Activated CD4-positive, alpha-beta memory T cell treated with anti-CD3 and anti-CD28 coated beads, Interleukin-2, amount 10 ng/mL, durations not matched to agents 7 days and 5 days (primary cell): Measurements from ENCODE around the gene TAS1R2. TPM values are rescaled to one million over a fixed set of nuclear protein-coding genes. Genes with fewer than 3 reads are reported as not detected.
"Not testable (repeated sequence)": the region's sequence is repeated elsewhere in the genome, so short reads cannot be mapped to it uniquely, and the experiment has no call there.

Source experiments
- CTCF ChIA-PET: fragments of 350-600 bp; sonication (Branson Sonifier 250); formaldehyde crosslinking; loops from one replicate; lab custom pipeline; 2021; ENCODE audit warnings: antibody characterized with exemption, inconsistent platforms; lab: Charles Lee
- POLR2A ChIA-PET: fragments of 350-600 bp; sonication (Branson Sonifier 250); formaldehyde crosslinking; loops from one replicate; lab custom pipeline; 2021; ENCODE audit warnings: antibody characterized with exemption; lab: Charles Lee
- DNase-seq: peaks from one replicate; pipeline ENCODE4 v3.0.0-alpha.2; 2020
- H3K27ac Mint-ChIP-seq: one replicate; pipeline ENCODE4 v1.8.0; 2021; ENCODE audit warnings: mild to moderate bottlenecking, mixed read lengths
- H3K27me3 Mint-ChIP-seq: one replicate; pipeline ENCODE4 v1.8.0; 2021; ENCODE audit warnings: mixed read lengths
- H3K36me3 Mint-ChIP-seq: one replicate; pipeline ENCODE4 v1.8.0; 2021; ENCODE audit warnings: low read depth, mixed read lengths
- H3K4me1 Mint-ChIP-seq: one replicate; pipeline ENCODE4 v1.8.0; 2021; ENCODE audit warnings: mixed read lengths
- H3K4me3 Mint-ChIP-seq: one replicate; pipeline ENCODE4 v1.8.0; 2021; ENCODE audit warnings: mild to moderate bottlenecking, mixed read lengths
- H3K9me3 Mint-ChIP-seq: one replicate; pipeline ENCODE4 v1.8.0; 2021; ENCODE audit warnings: mixed read lengths
- total RNA-seq, 2 experiments: library from RNA; stranded (reverse); gene quantifications; one replicate each; pipeline ENCODE4 v1.2.3, GENCODE V29; 2021

Gene TAS1R2
- total RNA-seq, 2 experiments from 2014 or later, result not detected

DNA sequence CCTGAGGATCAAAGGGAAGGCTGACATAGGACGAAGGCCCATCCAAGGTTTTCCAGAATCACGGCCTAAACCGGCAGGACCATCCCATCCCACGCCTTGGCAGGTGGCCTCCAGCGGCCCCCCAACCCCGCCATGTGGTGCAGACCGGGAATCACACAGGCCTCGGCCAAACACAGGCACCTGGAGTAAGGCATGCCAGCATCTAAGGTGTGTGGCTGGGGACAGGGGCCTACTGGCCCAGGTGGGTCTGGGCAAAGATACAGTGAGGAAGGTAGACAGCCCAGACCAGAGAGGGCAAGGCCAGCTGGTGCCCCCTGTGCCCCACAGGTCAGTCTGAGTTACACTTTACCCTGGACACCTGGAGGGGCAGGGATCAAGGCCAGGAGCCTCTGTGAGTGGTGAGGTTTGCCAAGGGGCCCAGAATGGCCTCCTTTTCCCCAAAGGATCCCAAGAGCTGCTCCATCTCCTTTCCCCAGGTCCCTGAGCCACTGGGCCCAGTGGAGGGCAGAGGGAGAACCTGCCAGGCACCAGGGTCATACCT, 12.7 kb upstream of the TAS1R2 start:
- H3K9me3 Mint-ChIP-seq, result no peaks in the 10 kb centered on the region
- ChIA-PET CTCF (no interaction called here), POLR2A (no interaction called here)

DNA sequence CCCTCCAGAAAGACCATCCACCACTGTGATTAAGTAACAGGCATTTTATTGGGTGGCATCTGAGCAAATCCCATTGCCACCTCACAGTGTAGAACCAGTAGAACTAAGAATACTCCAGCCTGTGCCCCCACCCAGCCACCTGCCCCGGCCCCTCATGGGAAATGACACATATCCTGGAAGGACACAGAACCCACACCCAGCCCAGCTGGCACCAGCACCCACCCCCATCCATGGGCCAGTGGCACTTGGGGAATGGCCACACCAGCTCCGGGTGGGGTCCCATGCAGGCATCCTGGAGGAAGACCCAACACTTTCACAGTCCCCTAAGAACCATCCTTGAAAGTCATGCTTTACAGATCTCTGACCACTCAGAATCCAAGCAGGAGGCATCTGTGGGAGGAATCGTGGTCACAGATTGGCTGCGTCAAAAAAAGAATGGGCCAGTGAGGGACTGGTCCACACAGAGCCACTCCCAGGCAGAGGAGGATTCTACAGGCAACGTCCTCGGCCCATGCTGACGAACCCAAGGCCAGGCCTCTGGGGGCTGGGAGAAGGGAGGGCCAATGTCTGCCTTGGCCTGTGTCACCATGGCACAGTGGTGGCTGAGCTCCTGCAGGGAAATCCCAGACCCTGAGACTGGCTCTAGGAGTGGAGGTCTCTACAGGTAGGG, 12.1 kb upstream of the TAS1R2 start:
- Mint-ChIP-seq H3K27me3 (no peaks in the 10 kb centered on the region), H3K9me3 (no peaks in the 10 kb centered on the region), H3K36me3 (no peaks in the 10 kb centered on the region), H3K4me1 (no peaks in the 10 kb centered on the region), H3K27ac (no peak overlapping the region), H3K4me3 (no peak overlapping the region)
- DNase-seq, result no peak
- POLR2A ChIA-PET, result no interaction called here
- CTCF ChIA-PET, result no interaction called here

More for the DNA sequence above, 12.7 kb upstream of the TAS1R2 start:
- H3K27ac Mint-ChIP-seq, result no peak overlapping the region
- H3K4me3 Mint-ChIP-seq, result no peak overlapping the region
- H3K4me1 Mint-ChIP-seq, result no peaks in the 10 kb centered on the region
- no peak for DNase-seq
- no peaks in the 10 kb centered on the region for H3K36me3 Mint-ChIP-seq
- no peaks in the 10 kb centered on the region for H3K27me3 Mint-ChIP-seq

DNA sequence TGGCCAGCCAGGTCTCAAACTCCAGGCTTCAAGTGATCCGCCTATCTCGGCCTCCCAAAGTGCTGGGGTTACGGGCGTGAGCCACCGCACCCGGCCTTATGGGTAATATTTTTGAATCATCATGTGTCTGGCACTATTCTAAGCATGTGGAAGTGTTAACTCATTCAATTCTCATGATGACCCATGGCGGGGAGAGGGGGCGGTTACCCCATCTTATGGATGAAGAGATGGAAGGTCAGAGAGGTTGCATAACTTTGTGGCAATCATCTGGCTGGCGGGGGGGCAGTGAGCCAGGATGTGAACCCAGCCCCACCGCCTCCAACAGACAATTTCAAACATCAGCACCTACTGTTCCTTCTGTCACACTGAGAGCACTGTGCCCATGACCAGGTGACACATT, 11.5 kb upstream of the TAS1R2 start:
- H3K27ac Mint-ChIP-seq, result no peak overlapping the region
- H3K4me3 Mint-ChIP-seq, result no peak overlapping the region
- ChIA-PET CTCF (no interaction called here), POLR2A (no interaction called here)
- no peaks in the 10 kb centered on the region for H3K36me3 Mint-ChIP-seq
- DNase-seq, result no peak
- H3K4me1 Mint-ChIP-seq, result no peaks in the 10 kb centered on the region
- H3K9me3 Mint-ChIP-seq, result no peaks in the 10 kb centered on the region
- no peaks in the 10 kb centered on the region for H3K27me3 Mint-ChIP-seq

DNA sequence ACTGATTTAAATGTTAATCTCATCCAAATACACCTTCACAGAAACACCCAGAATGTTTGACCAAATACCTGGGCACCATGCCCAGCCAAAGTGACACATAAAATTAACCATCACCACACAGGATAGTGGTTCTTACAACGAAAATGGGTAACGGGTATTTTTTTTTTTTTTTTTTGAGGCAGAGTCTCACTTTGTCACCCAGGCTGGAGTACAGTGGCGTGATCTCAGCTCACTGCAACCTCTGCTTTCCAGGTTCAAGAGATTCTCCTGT, 11.1 kb upstream of the TAS1R2 start:
- H3K9me3 Mint-ChIP-seq, H3K4me3 Mint-ChIP-seq, DNase-seq, H3K4me1 Mint-ChIP-seq, POLR2A ChIA-PET, H3K27me3 Mint-ChIP-seq, H3K36me3 Mint-ChIP-seq, H3K27ac Mint-ChIP-seq, CTCF ChIA-PET: not testable (repeated sequence)

DNA sequence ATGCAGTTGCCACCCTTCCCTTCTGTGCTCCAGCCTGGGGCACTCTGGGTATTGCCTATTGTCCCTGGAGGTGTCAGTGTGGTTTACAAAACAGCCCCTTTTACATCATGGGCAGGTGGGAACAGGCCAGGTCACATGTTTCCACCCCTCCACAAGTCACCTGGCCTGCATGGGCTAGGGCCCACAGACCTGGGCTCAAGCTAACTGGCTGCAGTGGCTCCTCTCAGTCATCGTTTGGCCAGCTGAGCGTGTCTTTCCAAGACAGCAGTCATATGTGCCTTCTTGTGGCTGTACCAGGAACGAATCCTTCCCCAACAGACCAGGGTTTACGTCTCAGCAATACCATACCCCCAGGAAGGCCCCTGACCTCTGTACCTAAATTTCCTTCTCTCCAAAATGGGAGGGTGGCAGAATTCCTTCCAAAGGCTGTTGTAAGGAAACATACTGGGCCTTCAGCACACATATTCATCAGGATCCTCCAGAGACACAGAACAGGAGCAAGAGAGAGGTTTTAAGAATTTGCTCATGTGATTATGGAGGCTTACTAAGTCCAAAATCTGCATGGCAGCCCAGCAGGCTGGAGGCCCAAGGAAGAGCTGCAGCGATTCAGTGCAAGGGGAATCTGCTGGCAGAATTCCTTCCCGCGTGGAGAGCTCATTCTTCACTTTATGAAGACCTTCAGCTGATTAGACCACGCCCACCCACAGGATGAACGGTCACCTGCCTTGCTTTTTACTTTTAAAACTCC, 10.6 kb upstream of the TAS1R2 start:
- Mint-ChIP-seq H3K27me3 (peaks cover 2% of the 10 kb centered on the region), H3K4me3 (no peak overlapping the region), H3K4me1 (no peaks in the 10 kb centered on the region), H3K36me3 (no peaks in the 10 kb centered on the region), H3K9me3 (no peaks in the 10 kb centered on the region), H3K27ac (no peak overlapping the region)
- DNase-seq, result no peak
- ChIA-PET CTCF (no interaction called here), POLR2A (no interaction called here)

DNA sequence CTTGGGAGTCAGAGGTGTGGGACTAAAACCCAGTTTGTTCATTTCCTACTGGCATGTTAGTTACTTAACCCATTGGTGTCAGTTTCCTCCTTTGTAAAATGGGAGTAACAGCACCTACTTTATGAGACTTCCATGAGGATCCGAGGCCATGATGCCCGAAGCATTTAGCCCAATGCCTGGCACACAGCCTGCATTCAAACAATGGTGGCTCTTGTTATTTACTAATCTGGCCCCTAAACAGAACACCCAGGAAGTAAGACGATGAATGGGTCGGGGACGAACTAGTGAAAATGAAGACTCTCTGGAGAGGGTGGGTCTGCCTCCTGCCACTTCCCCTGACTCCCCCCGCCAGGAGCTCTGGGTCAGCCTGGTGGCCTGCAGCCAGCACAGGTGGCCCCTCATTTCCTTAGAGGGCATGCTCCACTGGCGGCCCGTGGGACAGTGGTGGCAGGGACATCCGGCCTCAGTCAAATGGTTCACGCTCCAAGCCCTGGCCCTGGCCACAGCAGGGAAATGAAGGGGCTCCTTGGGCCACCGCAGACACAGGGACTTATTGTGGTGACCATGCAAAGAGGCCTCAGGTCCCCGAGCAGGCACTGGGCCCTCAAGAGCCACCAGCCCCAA, 9.5 kb upstream of the TAS1R2 start:
- H3K4me3 Mint-ChIP-seq, result no peak overlapping the region
- DNase-seq, result no peak
- H3K27ac Mint-ChIP-seq, result no peak overlapping the region
- ChIA-PET POLR2A (no interaction called here), CTCF (no interaction called here)
- H3K36me3 Mint-ChIP-seq, result no peaks in the 10 kb centered on the region
- peaks cover 2% of the 10 kb centered on the region for H3K27me3 Mint-ChIP-seq
- H3K9me3 Mint-ChIP-seq, result no peaks in the 10 kb centered on the region
- no peaks in the 10 kb centered on the region for H3K4me1 Mint-ChIP-seq

DNA sequence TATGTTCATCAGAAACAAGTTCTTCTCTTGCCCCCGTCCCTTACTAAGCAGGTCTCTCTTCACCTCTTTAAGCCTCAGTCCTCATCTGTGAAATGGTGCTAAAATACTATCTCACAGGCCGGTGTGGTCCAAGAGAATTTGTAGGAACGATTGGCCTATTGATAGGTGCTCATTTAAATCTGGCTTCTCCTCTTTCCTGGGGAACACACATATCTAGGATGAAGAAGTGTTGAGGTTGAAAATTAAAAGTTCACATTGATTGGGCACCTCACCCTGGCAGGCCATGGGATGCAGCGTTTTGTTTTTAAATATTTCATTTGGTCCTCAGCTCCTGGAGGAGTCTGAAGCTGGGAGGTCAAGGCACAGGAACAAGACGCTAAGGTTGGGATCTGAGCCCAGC, 8.9 kb upstream of the TAS1R2 start:
- no peak for DNase-seq
- Mint-ChIP-seq H3K4me1 (no peaks in the 10 kb centered on the region), H3K27me3 (peaks cover 2% of the 10 kb centered on the region), H3K36me3 (no peaks in the 10 kb centered on the region), H3K9me3 (no peaks in the 10 kb centered on the region), H3K27ac (no peak overlapping the region), H3K4me3 (no peak overlapping the region)
- ChIA-PET POLR2A (no interaction called here), CTCF (no interaction called here)

DNA sequence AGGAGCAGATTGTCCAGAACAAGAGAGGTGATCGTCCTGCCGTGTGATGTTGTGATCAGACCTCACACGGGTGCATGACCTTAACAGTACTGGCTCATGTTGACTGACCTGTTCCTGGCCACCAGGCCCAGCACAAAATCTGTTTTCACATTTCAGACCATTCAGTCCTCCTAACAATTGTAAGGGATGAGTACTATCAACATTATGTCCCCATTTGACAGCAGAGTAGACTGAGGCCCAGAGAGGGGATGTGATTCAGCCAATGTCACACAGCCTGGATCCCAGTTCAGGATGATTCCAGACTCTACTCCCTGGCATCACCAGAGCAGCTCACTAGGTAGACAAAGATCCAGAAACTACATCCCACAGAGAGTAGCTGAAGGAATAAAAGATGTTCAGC, 7.4 kb upstream of the TAS1R2 start:
- DNase-seq, result no peak
- Mint-ChIP-seq H3K36me3 (no peaks in the 10 kb centered on the region), H3K27me3 (peaks cover 2% of the 10 kb centered on the region), H3K9me3 (no peaks in the 10 kb centered on the region), H3K27ac (no peak overlapping the region), H3K4me3 (no peak overlapping the region), H3K4me1 (no peaks in the 10 kb centered on the region)
- ChIA-PET CTCF (no interaction called here), POLR2A (no interaction called here)

DNA sequence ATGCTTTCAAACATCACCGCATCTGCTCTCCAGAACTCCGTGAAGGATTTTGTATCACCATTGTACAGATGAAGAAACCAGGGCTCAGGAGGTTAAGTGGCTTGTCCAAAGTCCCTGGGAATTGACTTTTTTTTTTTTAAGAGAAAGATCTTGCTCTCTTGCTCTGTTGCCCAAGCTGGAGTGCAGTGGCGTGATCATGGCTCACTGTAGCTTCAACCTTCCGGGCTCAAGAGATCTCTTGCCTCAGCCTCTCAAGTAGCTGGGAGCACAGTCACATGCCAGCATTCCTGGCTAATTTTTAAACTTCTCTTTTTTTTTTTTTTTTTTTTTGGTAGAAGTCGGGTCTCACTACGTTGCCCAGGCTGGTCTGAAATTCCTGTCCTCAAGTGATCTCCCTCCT, 6.9 kb upstream of the TAS1R2 start:
- peaks cover 2% of the 10 kb centered on the region for H3K27me3 Mint-ChIP-seq
- ChIA-PET CTCF (no interaction called here), POLR2A (no interaction called here)
- H3K4me3 Mint-ChIP-seq, result no peak overlapping the region
- H3K36me3 Mint-ChIP-seq, result no peaks in the 10 kb centered on the region
- no peak overlapping the region for H3K27ac Mint-ChIP-seq
- no peak for DNase-seq
- no peaks in the 10 kb centered on the region for H3K9me3 Mint-ChIP-seq
- H3K4me1 Mint-ChIP-seq, result no peaks in the 10 kb centered on the region

DNA sequence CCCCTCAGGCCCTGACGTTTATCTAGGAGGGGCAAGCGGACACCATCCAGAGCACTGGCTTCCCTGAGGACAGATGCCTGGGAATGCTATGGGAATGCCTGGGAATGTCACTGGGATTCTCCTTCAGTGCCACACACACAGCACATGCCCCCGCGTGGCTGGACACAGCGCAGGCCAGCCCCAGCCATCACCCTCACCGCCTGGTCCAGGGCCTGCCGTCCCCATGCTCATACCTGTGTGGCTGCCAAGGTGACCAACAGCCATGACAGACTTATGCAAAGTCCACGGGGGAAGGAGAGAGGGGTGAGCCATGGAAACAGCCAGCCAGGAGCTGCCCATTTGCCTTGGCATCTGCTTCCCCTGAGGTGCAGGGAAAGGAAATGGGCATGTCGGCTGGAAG, 5.7 kb upstream of the TAS1R2 start:
- no peak overlapping the region for H3K27ac Mint-ChIP-seq
- no peak for DNase-seq
- ChIA-PET CTCF (no interaction called here), POLR2A (no interaction called here)
- H3K36me3 Mint-ChIP-seq, result no peaks in the 10 kb centered on the region
- no peaks in the 10 kb centered on the region for H3K4me1 Mint-ChIP-seq
- peaks cover 2% of the 10 kb centered on the region for H3K27me3 Mint-ChIP-seq
- H3K9me3 Mint-ChIP-seq, result no peaks in the 10 kb centered on the region
- H3K4me3 Mint-ChIP-seq, result no peak overlapping the region

DNA sequence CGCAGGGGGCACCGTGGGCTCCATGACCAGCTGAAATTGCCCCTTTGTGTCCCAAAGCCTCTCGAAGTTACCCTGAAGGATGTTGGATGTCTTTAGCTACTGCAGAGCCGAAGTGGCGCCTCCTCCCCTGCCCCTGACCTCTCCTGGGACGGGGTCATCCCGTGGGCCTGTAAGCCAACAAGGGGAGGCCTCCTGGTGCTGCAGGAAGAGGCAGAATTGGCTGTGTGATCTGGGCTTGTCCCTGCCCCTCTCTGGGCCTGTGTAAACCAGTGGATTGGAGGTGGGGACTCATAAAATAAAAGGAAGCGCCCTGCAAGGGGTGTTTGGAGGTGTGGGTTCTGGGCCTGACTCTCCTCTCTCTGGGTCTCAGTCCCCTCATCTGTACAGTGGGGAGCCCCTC, 2.1 kb upstream of the TAS1R2 start:
- POLR2A ChIA-PET, result no interaction called here
- no peaks in the 10 kb centered on the region for H3K4me1 Mint-ChIP-seq
- CTCF ChIA-PET, result interaction anchor here (1.4 kb wide), 1 partner anchor 13 kb away, joined by 3 read pairs; no protein-coding TSS in a partner anchor

DNA sequence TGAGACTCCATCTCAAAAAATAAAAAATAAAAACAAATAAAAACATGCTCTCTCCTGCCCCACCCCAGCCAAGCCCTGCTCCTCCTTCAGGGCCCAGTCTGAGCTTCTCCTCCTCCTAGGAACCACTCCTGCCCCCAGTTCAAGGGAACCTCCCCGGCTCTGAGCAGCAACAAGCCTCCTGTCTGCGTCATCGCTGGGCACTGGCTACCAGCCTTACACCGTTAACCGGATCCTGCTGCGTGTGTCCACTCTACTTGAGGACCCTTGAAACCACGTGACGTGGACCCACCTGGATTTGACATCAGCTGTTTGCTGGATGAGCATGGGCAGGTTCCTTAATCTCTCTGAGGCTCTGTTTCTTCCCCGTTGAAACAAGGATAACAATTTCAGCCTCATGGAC, 1.6 kb upstream of the TAS1R2 start:
- POLR2A ChIA-PET, result no interaction called here
- no peaks in the 10 kb centered on the region for H3K4me1 Mint-ChIP-seq
- H3K27me3 Mint-ChIP-seq, result peaks cover 2% of the 10 kb centered on the region
- H3K9me3 Mint-ChIP-seq, result no peaks in the 10 kb centered on the region
- no peak overlapping the region for H3K4me3 Mint-ChIP-seq
- no peak overlapping the region for H3K27ac Mint-ChIP-seq
- no peaks in the 10 kb centered on the region for H3K36me3 Mint-ChIP-seq
- DNase-seq, result no peak
- CTCF ChIA-PET, result interaction anchor here (1.4 kb wide), 2 partner anchors 13 to 14 kb away, joined by 3 read pairs; no protein-coding TSS in a partner anchor

More for the DNA sequence above, 2.1 kb upstream of the TAS1R2 start:
- no peak overlapping the region for H3K27ac Mint-ChIP-seq
- no peaks in the 10 kb centered on the region for H3K9me3 Mint-ChIP-seq
- peaks cover 2% of the 10 kb centered on the region for H3K27me3 Mint-ChIP-seq
- no peak overlapping the region for H3K4me3 Mint-ChIP-seq
- H3K36me3 Mint-ChIP-seq, result no peaks in the 10 kb centered on the region
- no peak for DNase-seq

DNA sequence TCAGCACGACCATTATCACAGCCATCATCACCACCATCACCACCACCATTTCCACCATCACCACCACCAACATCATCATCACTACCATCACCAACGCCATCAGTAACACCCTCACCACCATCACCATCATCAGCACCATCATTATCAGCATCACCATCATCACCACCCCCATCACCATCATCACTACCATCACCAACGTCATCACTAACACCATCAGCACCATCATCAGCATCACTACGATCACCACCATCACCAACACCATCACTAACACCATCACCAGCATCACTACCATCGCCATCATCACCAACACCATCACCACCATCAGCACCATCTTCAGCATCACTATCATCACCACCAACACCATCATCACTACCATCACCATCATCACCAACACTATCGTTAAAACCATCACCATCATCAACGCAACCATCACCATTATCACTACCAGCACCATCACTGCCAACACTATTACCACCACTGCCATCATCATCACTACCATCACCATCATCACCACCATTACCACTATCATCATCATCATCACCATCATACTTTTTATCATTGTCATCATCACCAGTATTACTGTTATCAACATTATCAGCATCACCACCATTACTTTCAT, 1.3 kb downstream of the TAS1R2 start:
- Mint-ChIP-seq H3K27ac (no peak overlapping the region), H3K36me3 (no peaks in the 10 kb centered on the region), H3K9me3 (no peaks in the 10 kb centered on the region), H3K4me3 (no peak overlapping the region), H3K4me1 (no peaks in the 10 kb centered on the region), H3K27me3 (no peaks in the 10 kb centered on the region)
- ChIA-PET CTCF (no interaction called here), POLR2A (no interaction called here)
- no peak for DNase-seq
